Islet of Langerhans (tissue), 1 donor: ENCODE measurements around the gene TBC1D22A.

Source experiments
- FAIRE-seq: peaks from one replicate; lab custom pipeline; 2011; peaks lifted over from hg19 to GRCh38; lab: Jason Lieb, UNC

TBC1D22A gene

DNA sequence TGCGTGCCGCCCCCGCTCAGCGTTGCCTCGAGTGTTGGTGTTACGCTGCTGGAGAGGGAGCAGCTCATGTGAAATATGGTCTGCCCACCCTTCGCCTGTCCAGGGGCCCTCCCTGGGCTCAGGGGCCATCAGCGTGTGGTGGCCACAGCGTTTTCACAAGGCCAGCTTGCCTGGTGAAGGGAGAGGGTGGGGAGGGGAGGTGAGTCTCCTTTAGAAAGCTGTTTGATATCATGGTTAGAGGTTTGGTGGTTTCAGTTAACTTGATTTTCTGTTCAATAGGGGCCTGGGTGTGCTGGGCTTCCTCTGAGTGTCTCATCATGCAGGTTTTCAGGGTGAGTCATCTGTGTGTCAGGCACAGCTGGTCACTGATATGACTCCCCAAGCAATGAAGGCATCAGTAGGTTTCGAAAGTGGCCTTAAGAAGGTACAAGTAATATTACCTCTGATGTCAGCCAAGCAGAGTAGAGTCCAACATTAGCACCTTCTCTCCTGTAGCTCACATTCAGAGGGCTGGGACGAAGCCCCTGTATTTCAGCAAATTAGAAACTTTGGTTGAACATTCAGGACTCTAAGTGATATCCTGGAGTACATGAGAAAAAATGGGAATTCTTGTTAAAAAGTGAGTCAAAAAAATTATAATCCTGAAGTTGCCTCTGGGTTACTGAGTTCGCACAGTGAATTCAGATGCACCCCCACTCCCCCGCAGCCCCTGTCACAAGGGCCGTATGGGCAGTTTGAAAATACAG is 172.5 kb downstream of the TBC1D22A start:
- FAIRE-seq = peak; percentile 68

DNA sequence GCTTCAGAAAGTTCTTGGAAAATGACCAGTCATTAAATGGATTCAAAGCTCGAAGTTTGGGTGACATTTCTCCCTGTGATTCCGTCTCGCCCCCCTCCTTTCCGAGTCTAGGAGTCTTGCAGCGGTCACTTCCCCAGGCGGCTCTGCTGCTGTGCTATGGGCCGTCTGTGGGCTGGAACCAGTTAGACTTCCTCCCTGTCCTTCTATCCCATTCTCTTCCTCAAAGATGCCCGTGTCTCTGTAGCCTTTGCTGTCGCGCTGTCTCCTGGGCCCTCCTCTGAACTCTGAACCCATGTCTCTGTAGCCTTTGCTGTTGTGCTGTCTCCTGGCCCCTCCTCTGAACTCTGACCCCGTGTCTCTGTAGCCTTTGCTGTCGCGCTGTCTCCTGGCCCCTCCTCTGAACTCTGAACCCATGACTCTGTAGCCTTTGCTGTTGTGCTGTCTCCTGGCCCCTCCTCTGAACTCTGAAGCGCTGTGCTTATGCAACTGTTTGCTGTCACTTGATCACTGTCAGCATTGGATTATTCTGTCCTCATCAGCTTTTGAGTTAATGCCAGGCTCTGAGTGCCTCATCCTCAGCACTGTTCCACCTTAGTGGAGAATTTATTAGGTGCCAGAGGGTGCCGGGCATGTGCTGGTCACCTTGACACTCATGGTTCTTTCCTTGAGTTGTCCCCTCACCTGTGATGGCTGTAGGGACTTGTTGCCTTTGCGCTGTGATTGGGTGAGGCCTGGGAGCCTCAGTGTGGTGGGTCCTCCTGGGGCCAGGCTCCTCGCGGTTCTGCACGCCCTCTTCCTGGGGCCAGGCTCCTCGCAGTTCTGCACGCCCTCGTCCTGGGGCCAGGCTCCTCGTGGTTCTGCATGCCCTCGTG is 173.3 kb downstream of the TBC1D22A start:
- FAIRE-seq = no peak

DNA sequence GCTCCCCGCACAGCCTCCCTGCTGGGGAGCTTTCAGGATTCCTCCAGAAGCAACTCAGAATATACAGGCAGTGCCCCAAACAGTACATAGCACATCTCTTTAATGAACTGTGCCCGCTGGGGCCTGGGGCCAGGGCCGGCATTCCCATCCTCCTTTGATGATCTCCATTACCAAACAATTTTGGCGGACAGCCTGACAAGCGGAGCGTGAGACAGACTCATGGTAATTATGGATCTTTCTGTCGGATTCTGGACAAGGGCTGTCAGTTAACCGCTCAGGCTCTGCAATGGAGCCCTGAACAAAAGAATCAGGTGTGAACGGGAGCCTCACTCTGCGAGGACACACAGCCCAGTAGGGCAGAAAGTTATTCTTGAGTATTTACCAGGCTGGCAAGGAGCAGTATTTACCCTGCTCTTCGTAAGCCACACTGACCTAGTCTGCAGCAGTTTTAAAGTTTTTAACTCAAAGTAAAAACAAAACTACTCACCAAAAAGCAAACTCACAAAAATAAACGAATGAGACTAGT is 174.0 kb downstream of the TBC1D22A start:
- no peak for FAIRE-seq

DNA sequence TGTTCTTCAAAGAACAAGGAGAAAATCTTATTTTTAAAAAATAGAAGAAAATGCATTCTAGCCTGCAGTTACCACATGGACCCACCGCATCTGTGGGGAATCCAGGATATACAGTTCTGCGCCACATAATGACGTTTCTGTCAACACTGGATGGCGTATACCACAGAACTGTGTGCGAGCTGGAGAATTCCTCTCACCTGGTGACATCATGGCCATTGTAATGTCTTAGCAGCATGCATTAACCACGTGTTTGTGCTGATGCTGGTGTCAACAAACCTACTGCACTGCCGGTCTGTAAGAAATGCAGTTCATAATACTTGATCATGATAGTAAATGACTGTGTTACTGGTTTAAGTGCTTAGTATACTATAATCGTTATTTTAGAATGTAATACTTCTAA is 174.7 kb downstream of the TBC1D22A start:
- FAIRE-seq = no peak

DNA sequence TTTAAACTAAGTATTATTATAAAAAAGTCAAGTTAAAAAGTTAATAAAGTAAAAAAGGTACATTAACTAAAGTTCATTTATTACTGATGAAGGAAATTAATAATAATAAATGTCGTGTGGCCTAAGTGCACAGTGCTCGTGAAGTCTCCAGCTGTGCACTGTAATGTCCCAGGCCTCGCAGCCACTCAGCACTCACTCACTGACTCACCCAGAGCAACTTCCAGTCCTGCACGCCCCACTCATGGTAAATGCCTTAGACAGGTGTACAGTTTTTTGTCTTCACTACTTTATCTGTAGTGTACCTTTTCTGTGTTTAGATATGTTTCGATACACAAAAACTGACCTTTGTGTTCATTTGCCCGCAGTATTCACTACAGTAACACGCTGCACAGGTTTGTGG is 175.5 kb downstream of the TBC1D22A start:
- no peak for FAIRE-seq

DNA sequence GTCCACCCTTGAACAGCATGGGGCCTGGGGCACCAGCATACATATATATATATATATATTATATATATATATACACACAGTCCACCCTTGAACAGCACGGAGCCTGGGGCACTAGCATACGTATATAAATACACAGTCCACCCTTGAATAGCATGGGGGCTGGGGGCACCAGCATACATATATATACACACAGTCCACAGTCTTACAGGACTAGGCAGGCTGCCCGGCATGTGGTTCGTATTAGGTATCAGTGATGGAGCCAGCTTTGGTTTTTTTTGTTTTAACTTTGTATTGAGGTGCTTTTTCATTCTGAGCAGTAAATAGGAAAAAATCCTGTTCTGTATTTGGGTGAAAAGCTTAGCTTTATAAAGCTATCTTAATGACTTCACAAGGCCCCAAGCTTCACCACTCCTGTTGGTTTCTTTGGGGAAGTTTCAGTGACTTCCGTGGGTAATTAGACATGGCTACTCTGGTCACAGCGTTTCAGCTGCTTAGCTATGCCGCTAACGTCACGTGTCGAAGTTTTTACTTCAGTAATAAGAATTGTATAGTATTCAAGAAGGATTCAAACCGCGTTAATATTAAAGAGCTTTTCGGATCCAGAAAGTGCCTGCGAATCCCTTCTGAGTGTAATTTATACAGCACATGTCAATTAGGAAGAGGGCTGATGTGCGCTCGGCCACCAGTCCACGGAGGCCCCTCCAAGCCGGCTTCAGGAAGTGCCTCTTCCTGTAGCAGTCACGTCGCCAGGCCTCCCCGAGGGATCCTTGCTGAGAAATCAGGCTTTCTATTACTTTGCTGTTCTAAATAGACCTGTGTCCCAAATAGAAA is 179.7 kb downstream of the TBC1D22A start:
- FAIRE-seq = no peak

DNA sequence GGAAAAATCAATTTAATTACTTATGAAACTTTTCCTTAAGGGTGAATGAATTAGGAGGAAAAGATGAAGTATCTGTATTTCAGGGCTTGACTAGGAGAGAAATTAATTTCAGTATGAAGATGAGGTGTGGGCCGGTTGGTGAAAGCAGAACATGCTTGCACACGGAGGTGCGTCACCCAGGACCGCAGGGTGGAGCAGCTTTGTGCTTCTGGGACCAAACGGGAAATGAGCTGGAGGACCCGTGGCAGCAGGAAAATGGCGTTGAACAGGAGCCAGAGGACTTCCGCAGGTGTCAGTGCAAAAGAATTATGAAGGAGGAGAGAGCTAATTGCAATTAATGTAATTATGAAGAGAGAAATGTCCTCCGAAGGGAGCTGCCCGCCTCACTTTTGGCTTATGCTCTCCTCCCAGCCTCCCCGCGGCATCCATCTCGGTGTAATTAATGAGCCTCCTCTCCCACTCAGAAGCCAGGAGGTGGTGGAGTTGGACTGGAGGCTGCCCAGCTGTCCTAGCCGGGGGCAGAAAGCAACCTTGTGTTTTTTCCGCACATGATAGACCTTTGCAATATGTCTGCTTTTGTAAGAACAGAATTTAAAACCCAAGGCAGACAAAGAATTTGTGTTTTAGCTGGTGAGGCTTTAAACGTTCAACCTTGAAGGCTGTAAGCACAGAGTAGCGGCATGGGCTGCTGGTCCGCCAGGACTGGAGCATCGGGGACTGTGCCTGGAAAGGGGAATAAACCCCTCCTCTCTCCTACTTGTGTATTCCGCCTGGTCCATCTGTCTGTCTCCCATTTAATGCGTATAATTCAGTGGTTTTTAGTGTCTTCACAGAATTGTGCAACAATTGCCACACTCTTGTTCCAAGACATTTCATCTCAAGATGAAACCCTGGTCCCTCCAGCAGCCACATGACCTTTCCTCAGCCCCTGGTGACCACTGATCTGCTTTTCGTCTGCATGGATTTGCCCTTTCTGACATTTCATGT is 180.6 kb downstream of the TBC1D22A start:
- FAIRE-seq = no peak

DNA sequence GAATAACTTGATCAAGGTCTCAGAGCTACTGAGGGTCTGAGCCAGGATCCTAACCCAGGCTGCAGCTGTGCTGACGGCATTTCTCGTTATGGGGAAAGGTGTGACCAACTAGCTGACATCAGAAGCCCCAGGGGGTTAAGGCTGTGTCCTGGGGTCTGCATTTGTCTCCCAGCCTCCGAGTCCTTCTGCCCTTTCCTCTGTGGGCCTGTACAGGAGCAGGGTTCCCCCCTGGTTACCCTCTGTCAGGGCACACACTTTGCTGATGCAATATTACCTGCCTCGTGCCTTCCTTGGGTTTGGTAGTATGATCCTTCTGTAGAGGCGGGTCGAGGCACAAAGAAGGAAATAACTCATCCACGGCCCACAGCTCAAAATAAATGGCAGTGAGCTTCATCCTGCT is 183.0 kb downstream of the TBC1D22A start:
- no peak for FAIRE-seq

DNA sequence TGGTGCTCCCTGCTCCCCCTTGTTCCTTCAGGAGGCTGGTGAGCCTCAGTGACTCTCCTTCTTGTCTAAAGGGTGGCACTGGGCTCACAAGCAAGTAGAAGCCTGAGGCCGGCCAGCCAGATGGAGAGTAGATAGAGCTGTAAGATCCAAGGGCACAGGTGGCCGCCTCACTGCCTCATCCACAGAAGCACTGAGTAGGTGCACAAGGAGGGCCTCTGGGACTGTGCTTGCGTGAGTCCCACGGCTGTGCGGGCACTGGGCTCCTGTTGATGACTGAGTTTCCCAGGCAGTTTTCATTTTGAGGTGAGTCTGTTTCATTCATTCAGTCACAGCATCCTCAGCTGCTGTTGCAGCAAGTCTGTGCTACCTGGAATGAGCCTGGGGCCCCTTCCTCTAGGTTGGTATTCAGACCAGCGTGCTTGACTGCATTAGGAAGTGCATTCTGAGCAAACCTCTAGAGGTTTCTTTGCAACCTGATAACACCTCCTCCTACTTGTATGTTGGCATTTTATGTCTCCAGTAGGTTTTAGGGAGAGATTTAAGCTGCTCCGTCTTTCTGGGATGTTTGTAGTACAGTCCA is 184.0 kb downstream of the TBC1D22A start:
- FAIRE-seq = no peak

DNA sequence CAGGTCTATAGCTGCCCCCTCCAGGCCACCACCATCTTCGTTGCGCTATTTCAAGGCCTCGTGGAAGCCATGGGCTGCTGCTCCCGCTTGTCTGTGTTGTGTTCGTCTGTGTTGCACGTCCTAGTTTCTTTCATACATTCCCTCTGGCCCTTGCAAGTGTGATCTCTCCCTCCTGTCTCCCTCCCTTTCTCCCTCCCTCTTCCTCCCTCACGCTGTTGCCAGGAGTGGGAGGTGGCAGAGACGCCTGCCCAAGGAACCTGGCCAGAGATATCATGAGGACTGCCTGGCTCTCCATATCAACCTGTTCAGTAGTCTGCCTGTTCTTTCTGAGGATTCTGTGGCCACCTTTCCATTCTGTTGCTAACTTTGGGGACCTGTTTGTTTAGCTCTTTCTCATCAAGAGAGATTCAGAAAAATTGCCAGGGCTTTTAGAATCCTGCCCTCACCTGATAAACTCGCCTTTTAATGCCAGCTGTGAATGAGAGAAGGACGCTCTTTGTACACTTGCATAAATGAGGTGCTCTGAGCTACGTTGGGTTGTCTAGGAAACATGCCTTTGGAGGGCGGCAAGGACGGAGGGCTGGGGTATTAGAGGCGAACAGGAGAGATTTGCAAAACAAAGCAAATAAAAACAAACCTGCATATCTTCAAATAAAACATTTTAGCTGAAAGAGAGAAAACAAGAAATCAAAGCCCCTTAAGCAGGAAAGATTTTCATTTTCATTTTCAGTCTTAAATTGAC is 185.2 kb downstream of the TBC1D22A start:
- FAIRE-seq = no peak

DNA sequence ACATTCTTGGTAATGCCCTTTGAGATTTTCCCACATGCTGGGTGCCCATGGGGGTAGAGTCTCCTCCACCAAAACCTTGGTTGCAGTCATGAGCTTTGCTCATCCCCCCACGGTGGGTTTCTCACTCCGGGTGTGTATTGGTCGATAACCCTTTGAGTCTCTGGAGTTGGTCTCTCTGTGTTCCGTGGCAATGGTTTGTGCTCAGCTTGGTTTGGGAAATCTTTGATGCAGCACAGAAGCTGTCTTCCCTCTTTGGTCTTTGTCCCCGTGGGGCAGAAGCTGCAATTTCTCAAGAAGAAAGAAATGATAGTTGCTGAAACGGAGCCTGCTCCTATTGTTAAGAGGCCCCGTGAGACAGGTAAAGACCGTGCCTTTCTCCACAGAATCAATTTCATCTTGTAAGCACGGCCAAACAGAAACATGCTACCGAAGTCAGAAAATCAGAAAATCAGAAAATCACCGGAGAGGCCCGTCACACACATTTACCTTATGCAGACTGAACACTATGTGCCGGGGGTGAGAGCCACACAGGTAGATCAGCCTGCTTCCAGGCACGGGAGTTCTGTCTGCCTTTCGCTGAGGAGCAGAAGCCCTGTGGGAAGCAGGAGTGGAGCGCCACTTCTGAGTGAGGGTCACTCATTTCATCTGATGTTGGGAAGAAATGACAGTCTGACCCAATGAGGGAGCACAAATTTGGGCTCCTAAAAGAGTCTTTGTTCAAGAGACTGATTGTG is 186.1 kb downstream of the TBC1D22A start:
- FAIRE-seq = no peak

DNA sequence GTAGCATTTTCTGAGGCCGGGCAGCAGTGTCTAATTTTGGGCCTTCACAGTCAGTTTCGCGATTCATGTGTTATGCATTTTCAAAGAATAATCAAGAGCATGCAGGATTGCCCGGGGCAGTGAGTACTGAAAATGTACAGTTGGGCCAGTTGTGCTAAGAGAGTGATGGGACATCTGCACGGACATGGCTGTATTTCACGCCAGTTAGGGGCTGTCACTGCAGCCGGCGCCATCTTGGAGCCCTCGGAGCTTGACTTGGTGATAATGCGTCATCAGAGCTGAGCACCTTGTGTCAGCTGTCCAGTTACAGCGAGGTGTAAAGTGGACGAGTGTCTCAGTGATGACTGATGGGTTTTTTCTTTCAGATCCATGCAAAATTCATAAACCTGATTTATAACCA is 188.9 kb downstream of the TBC1D22A start:
- no peak for FAIRE-seq

DNA sequence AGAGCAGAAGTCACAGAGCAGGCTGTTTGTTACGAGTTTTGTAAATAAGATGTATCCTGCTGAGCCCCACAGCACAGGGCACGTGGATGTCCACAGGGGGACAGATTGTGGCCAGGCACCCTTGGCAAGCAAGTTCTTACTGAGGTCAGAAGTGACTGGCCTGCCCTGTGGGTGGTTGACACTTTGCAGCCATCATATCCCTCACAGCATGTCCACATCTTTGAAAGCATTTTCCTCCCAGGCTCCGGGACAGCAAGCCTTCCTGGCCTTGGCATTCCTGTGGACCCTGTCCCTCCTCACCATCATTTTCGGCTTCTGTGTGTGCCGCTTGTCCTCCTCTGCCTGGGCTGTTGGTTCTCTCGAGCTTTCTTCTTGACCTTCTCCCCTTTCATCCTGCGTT is 189.5 kb downstream of the TBC1D22A start:
- no peak for FAIRE-seq

DNA sequence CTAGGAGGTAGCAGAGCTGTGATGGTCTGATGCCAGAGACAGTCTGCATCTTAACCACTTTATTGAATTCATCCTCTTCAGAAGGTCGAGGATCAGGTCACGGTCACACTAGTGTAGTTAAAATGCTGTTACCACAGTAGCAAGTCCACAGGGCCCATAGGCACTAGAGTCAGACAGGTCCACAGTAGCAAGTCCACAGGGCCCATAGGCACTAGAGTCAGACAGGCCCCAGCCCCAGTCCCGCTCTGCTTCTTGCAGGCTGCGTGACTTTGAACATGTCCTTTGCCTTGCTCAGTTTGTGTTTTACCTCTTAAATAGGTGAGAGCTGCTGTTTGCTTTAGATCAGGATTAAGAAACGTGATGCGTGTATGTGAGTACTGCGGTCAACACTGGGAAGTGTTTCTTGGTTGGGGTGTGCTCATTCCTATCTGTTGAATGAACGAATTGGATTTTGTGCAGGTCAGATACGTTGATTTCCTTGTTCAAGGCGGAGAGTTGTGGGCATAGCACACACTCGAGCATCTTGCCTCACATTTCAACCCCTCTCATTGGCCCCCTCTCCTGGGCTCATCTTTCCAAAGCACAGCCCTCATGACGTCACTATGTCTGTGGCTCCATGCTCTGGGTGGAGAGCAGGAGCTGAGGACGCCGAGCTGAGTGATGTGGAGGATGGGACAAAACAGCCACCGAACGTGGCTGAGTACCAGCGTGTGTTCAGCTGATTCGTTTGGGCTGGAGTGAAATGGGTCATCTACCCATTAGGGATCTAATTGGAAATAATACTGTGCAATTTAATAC is 191.7 kb downstream of the TBC1D22A start:
- no peak for FAIRE-seq

DNA sequence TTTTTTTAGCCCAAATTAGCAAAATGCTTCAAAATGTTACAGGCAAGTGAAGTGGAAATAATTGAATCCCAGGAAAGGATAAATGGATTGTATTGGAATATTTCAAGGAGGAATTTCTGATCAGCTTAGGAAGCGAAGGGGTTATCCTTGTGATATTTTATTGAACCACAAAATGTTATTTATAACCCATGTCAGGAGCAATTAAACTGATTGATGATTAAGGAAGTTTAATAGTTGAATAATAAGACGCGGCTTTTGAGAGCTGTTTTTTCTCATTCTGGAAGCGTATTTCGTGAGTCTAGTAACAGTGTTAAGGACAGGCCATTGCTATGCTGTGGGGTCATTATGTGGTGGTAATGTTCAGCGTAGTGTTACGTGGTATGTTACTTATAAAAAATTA is 192.3 kb downstream of the TBC1D22A start:
- no peak for FAIRE-seq

DNA sequence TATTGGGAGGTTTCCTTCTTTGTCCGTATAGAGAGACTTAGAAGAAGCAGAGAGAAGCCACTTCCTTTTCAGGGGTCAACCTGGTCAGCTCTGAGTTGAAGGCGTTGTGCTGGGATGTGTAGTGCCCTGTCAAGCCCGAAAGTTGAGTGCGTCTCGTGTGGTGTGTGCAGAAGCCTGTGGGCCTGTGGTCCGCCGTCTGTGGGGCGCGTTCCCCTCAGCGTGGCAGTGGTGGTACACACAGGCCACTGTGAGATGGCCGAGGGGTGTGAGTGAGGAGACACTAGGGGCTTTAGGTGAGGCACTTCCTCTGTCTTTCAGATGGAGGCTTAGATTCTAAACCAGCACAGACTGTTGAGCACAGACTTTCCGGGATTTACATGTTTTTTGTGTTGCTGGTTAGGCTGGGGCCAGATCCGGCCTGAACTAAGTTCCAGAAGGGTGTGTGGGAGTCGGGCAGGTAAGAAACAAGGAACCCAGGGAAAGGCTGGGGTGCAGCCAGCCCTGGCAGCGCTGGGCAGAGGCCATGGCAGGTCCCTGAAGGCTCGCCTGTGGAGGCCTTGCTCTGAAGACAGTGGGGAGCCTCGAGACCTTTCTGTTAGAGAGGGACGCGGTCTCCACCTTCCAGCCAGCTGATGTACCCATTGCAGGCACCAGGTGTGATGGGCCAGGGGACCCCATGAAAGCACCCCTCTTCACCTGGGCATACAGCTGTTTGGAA is 194.2 kb downstream of the TBC1D22A start:
- no peak for FAIRE-seq

DNA sequence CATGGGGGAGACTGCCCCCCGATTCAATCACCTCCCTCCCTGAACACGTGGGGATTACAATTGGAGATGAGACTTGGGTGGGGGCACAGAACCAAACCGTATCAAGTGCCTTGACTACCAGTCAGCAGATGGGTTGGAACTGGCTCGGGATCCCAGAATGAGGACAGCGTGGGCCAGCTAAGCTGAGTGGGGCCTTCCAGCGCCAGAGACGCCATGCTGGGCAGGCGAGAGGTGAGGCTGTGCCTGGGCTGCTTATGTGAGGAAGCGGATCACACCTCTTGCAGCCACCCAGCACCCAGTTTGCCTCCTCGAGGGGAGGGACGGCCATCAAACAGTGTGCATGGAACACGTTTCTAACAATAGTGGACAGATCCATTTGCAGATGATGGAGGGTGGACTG is 195.1 kb downstream of the TBC1D22A start:
- no peak for FAIRE-seq

DNA sequence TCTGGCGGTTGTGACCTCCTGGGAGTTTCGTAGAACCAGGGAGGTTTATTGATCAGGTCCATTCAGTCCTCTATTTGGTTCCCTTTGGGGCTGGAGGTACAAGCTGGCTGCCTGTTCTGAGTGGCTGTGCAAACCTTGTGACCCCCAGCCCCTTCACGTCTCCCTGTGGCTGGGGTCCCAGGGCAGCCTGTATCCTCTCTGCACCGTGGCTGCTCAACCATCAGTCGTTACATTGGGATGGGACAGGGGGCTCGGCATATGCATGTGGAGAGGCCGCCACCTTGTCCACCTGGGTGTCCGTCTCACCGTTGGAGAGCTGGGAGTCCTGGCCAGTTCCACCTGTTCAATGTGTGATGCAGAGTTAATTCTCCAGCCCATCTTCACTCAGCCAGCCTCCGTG is 195.7 kb downstream of the TBC1D22A start:
- FAIRE-seq = no peak
